Right lung (tissue), 5 donors: ENCODE measurements around the gene RPS27A. TPM values are rescaled to one million over a fixed set of nuclear protein-coding genes. Genes with fewer than 3 reads are reported as not detected.
"Not testable (repeated sequence)": the region's sequence is repeated elsewhere in the genome, so short reads cannot be mapped to it uniquely, and the experiment has no call there.

Experiments
- DNase-seq, 2 donors: peaks; one replicate each; pipeline ENCODE4 v3.0.0-alpha.2; 2013
- polyA plus RNA-seq, 5 donors: library from polyadenylated mRNA; unstranded; fragments of 120-200 nt; gene quantifications; one replicate each; pipeline versions ENCODE4 v1.2.1 to v1.2.3, GENCODE V29; 2013; ENCODE audit warnings: inconsistent platforms in 1 of 5, low replicate concordance in 1 of 5; ENCODE audit not compliant: insufficient read length in 5 of 5, insufficient read depth in 1 of 5

RPS27A gene
- polyA plus RNA-seq, 5 donors, result 2,184 to 2,629 (median 2,272) TPM

DNA sequence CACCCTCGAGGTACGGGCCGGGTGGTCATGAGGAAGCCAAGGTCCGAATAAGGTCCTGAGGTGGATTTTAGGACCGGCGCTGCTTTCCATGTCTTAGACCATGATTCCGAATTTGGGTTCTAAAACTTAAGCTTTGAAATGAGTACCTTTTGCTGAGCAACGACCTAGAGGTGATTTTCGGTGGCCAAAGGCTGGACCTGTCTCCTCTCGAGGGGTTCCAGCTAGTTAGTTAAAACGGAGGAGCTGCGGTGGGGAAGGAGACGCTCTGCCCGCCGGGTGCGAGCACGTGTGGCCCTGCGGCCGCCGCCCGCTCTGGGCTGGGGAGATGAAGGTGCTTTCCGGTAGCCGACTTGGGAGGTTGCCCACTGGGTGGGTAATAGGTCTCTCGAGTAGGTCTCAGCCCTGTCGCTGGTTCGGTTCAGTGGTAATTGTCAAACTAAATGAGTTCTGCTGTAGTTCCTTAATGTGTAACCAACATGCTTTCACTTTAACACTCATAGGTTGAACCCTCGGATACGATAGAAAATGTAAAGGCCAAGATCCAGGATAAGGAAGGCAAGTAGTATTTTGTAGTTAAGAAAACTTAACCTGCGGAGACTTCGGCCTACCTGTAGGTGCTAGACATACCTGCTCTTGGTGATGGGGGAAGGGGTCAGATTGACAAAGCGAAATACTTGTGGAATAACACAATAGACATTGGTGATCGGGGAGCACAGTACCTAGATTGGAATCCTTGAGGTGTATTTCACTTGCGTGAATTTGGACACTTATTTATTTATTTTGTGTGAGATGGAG is 572 bp downstream of the RPS27A start:
- peak in 1 of 2 donors; percentile 21 for DNase-seq

DNA sequence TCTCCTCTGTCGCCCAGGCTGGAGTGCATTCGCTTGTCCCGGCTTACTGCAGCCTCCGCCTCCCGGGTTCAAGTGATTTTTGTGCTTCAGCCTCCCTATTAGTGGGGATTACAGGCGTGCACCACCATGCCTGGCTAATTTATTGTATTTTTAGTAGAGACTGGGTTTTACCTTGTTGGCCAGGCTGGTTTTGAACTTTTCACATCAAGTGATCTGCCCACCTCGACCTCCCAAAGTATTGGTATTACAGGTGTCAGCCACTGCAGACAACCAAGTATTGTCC is 1.1 kb downstream of the RPS27A start:
- no peak for DNase-seq

DNA sequence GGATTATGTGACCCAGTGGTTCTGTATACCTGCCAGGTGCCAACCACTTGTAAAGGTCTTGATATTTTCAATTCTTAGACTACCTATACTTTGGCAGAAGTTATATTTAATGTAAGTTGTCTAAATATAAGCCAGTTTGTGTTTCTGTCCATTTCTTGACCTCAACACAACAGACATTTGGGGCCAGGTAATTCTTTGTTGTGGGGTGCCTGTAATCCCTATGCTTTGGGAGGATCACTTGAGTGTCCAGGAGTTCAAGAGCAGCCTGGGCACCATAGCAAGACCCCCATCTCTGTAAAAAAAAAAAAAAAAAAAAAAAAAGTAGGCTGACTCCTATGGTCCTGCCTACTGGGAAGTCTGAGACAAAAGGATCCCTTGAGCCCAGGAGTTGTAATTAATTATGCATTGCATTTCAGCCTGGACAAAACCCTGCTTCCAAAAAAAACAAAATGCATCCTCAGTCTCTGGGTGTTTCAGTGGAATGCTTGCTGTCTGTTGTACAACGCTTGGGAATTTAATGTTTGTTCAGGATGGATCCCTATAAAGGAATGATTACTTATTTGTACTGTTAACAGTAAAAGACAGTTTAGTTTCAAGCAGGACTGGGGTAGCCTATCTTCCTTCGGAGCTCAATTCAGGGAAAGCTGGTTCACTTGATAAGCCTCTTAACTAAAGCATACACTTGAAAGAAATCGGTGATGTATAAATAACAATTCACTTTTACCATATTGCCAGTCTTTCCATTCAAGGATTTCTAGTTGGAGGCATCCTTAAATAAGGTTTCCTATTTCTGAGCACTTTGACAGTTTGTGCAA is 3.4 kb downstream of the RPS27A start:
- no peak for DNase-seq

DNA sequence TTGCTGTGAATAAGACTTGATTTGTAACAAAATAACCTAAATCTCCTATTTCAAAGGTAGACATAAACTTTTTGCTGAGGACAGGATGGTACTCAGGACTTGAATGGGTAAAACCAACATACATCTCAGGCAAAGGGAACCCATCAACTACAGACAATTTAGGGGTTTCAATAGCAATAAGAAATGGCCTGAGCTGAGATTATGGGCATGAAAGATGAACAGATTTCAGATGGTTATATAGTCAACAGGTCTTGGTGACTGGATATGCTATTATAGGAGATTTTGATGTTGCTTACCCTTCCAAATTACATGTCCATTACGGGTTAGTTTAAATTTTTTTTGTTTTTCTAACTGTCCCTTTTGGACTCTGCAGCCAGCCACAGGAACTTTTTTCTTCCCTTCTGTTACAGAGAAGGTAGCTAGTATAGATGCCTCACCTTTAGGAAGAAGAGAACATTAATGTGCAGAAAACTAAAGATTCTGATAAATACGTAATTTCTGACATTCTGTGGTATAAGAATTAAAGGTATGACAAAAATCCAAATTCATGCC is 4.6 kb downstream of the RPS27A start:
- DNase-seq, result no peak

DNA sequence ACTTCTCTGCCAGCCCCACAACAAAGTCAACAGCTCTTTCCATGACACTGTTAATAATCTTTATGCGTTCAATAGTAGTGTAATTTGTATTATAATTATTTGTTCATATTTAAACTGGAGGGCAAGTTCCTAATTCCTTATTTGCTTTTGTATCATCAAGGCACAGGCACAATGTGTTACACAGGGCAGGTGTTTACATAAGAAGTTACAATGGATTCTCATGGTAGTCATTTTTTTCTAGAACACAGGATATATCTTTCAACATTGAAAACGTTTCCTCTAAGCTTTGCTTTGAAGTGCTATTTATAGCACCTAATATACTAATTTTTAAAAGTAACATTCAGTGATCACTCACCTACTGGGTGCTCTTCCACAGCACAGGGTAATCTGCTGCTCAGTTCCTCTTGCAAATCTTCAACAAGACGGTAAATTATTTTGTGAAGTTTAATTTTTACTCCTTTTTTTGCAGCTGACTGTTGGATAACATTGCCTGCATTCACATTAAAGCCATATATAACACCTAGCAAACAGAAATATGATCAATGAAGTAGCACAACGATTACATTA is 7.3 kb downstream of the RPS27A start:
- no peak for DNase-seq

DNA sequence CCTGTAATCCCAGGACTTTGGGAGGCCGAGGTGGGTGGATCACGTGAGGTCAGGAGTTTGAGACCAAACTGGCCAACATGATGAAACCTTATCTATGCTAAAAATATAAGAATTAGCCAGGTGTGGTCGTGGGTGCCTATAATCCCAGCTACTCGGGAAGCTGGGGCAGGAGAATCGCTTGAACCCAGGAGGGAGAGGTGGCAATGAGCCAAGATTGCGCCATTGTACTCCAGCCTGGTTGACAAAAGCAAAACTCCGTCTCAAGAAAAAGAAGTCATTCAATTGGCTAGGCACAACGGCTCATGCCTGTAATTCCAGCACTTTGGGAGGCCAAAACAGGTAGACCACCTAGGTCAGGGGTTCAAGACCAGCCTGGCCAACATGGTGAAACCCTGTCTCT is 9.1 kb downstream of the RPS27A start:
- DNase-seq, result not testable (repeated sequence)

DNA sequence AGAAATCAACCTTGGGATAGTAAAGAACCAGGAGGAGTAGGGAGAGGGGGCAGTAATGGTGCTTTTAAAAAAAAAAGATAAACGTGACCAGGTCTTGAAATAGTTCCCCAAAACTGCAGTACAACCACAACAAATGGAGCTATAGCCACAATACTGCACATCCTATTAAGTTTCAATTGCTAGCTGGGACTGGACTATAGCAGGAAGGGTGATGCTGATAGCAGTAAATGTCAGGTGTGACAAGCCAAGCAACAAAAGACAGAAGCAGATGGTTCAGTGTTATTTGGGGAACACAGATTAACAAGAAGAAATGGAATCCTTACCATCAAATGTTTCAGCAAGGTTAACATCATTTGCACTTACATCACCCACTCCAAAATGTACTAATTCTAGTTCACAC is 10.1 kb downstream of the RPS27A start:
- no peak for DNase-seq

DNA sequence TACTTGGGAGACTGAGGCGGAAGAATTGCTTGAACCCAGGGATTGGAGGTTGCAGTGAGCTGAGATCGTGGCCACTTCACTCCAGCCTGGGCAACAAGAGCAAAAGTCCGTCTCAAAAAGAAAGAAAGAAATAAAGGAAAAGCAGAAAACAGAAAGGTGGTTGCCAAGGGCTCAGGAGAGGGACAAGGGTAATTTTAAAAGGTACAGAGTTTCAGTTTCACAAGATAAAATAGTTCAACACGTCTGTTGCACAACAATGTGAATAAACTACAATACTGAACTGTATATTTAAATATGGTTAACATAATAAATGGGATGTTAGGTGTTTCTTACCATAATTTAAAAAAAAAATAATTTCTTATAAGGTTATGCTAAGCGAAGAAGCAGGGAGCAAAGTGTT is 12.9 kb downstream of the RPS27A start:
- DNase-seq, result no peak

DNA sequence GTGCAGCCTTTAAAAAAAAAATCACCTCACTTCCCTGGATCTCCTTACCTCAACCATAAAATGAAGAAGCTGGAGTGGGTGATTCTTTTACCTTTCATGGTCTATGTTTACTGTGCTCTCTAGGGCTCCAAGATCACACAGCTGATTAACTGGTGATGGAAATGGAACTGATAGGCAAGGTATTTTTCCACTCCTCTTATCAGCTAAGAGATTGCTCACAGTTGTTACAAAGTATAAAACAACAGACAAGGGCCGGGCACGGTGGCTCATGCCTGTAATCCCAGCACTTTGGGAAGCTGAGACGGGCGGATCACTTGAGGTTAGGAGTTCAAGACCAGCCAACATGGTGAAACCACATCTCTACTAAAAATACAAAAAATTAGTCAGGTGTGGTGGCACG is 14.5 kb downstream of the RPS27A start:
- no peak for DNase-seq

DNA sequence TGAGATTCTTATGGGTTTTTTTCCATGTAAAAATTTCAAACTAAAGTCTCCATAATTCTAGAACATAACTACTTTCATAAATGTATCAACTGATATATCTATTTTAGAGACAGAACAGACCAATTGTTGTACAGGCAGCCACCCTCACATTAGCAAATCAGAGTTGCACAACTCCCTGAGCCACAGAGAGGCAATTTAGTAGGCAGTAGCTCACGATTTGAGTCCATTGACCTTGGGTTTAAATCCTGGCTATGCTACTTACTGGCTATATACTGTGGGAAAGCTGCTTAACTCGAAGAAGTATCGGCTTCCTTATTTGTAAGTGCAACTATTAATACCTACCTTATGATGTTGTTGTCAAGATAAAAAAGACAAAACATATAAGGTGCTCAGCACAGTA is 20.3 kb downstream of the RPS27A start:
- DNase-seq, result no peak

DNA sequence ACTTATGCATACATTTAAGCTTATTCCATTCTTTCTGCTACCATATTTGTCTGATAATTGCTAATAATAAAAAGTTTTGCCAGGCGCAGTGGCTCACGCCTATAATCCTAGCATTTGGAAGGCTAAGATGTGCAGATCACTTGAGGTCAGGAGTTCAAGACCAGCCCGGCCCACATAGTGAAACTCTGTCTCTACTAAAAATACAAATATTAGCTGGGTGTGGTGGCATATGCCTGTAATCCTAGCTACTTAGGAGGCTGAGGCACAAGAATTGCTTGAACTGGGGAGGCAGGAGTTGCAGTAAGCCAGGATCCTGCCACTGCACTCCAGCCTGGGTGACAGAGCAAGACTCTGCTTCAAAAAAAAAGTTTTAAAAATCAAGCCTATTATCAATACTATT is 27.1 kb downstream of the RPS27A start:
- DNase-seq, result not testable (repeated sequence)

DNA sequence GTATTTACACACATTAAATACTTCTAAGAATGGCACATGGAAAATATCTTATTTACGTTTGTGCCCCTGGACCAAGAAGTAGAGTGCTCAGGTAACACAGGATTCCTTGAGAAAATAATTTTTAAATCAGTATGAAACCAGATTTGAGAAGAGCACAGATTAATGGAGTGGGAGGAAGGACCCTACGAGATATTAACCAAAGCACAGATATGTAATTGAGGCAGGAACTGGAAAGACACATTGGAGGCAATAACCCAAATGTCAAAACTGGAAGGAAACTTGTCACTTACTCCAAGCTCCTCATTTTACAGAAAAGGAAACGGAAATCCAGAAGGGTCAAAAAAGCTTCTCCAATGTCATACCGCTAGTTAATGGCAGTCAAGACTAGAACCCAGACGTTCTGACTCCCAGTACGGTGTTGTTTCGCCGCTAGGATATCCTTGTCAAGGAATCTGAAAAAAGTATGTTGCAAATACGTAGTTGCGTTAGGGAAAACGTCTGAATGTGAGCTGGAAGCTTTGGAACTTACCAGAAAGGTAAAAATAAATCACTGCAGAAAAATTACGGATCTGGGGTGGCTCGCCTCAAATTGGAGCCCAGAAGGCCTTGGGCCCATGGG is 35.9 kb downstream of the RPS27A start:
- peak in 1 of 2 donors; percentile 2 for DNase-seq

DNA sequence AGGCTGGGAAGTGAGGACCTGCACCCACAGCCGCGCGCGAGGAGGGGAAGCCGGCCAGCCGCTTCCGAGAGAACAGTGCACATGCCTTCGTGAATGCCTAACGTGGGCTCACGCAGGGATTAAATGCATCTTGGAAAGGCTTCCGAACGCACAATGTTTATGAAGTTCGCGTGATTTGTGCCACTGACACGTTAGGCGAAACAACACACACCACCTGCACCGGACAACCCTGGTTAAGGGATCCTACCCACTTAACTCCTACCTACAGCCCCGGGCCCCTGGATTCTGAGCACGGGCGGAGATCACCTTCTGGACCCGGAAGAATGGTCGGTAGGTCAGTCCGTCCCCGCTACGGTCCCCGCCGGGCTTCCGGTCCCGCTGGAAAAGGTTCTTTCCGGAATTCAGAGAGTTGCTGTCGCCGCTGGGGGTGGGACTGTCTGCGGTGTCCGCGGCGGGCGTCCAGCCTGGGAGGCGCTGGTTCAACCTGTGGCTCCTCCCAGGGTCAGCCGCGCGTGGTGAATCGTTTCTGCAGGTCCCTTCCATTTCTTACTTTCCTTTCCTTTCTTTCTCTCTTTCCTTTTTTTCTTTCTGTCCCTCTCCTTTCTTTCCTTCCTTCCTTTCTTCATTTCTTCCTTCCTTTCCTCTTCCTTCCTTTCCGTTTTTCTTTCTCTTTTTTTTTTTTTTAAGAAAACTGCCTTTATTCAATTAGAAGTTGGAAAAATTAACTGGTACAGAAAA is 36.6 kb downstream of the RPS27A start, which contains the start of gene MTIF2:
TSS of gene MTIF2 (minus strand) at position 325 of the 738 bp plus-strand sequence. CDS start 5,373 bp downstream, outside the sequence.
- peak; percentile 90 to 91 for DNase-seq

DNA sequence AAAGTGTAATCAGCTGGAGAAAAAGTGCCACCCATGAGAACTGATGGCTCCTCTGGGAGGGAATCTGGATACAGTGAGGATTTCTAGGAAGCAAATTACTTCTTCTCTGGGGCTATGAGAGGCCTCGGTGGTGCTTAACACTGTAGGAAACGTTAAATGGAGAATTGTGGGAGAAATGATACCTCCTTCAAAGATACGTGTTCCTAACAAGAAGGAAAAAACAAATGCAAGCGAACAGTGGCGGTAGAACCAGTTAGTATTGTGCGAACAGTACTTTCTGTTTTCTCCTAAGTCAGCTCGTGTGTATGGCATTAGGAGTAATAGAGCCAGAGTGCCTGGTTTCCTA is 37.1 kb downstream of the RPS27A start:
- DNase-seq, result peak in 1 of 2 donors; percentile 9

DNA sequence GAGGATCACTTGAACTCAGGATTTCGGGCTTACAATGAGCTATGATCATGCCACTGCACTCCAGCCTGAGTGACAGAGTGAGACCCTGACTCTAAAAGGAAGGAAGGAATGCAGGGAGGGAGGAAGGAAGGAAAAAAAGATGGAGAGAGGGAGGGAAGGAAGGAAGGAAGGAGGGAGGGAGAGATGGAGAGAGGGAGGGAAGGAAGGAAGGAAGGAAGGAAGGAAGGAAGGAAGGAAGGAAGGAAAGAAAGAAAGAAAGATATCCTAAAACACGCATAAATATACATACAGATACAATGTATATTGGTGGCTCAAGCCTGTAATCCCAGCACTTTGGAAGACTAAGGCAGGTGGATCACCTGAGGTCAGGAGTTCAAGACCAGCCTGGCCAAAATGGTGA is 41.9 kb downstream of the RPS27A start:
- not testable (repeated sequence) for DNase-seq

DNA sequence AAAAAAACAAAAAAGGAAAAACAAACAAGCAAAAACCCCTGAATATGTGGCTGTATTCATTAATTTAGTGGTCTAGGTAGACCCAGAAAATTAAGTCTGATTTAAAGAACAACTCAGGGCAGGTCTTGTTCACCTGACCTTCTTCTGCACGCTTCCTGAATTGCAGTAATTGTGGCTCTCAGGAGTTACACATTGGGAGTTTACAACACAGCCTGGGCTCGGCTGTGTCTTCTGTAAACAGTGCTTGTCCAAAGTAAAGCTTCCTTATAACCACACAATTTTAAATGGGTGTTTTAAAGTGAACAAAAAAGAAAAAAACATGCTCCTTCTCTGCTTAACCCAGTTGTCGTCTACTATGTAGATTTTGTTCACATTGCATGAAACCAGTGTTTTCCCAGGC is 44.8 kb downstream of the RPS27A start:
- no peak for DNase-seq

DNA sequence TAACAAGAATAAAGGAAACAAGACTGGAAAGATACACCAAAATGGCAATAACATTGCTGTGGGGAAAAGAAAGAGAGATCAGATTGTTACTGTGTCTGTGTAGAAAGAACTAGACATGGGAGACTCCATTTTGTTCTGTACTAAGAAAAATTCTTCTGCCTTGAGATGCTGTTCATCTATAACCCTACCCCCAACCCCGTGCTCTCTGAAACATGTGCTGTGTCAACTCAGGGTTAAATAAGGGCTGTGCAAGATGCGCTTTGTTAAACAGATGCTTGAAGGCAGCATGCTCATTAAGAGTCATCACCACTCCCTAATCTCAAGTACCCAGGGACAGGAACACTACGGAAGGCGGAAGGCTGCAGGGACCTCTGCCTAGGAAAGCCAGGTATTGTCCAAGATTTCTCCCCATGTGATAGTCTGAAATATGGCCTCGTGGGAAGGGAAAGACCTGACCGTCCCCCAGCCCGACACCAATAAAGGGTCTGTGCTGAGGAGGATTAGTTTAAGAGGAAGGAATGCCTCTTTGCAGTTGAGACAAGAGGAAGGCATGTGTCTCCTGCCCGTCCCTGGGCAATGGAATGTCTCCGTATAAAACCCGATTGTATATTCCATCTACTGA is 46.8 kb downstream of the RPS27A start:
- DNase-seq, result not testable (repeated sequence)

DNA sequence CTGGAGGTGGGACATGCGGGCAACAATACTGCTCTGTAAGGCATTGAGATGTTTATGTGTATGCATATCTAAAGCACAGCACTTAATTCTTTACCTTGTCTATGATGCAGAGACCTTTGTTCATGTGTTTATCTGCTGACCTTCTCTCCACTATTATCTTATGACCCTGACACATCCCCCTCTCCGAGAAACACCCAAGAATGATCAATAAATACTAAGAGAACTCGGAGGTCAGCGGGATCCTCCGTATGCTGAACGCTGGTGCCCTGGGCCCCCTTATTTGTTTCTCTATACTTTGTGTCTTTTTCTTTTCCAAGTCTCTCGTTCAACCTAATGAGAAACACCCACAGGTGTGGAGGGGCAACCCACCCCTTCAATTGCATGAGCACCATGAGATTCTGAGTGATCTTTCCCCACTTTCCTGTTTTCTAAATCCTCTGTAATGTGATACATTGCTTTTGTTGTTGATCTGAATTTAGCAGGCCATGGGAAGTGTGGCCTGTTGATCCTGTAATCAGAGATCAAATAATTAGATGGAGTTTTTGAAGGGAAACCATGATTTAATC is 47.5 kb downstream of the RPS27A start:
- DNase-seq, result not testable (repeated sequence)

DNA sequence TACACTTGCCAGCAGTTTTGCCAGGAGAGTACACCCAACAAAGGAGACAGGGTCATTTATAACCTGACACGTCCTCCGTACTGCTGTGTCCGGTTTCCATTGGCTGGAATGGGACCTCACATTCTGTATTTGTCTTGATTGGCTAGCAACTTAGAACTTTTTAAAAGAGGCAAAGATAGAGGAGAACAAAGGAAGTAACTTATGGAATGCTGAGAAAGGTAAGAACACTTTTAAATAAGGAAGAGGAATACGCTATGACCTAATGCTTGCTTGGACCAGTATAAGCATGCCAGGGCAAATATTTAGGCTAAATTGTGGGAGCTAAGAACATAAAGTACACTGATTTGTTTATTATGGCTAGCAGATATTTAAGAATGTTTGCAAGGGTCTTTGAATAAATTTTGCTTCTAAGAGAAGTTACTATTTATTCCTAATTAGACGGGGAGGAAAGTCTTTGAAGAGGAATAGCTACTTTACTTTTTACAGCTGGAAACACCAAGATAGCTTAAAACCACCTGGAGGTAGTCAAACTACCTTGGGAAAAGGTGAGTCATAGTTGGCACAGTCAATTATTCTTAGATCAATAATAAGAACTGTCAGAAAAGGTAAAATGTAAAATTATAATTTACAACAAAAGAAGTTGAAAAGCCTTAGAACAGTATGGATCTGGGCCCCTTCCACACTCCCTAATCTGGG is 48.5 kb downstream of the RPS27A start:
- DNase-seq, result not testable (repeated sequence)
